ENCODE results near the gene TMEM89. TPM values are rescaled to one million over a fixed set of nuclear protein-coding genes. Genes with fewer than 3 reads are reported as not detected.

The TMEM89 gene
- total RNA-seq = not detected in 2 replicates

GRCh38 chr3:48621461-48621869 lies at the start of gene TMEM89:
TMEM89 (minus strand) TSS chr3:48621769; CDS start chr3:48621756, 13 bp downstream.
- no peak for DNase-seq (ENCODE audit: low read depth in 2 of 2)

GRCh38 chr3:48664929-48665328 lies 43.4 kb upstream of the TMEM89 start:
- no peak for DNase-seq (ENCODE audit: low read depth in 2 of 2)

- DNase-seq (ENCODE audit: low read depth in 2 of 2) = no peak
Observed at GRCh38 chr3:48664313-48664644, 42.7 kb upstream of the TMEM89 start.

DNA sequence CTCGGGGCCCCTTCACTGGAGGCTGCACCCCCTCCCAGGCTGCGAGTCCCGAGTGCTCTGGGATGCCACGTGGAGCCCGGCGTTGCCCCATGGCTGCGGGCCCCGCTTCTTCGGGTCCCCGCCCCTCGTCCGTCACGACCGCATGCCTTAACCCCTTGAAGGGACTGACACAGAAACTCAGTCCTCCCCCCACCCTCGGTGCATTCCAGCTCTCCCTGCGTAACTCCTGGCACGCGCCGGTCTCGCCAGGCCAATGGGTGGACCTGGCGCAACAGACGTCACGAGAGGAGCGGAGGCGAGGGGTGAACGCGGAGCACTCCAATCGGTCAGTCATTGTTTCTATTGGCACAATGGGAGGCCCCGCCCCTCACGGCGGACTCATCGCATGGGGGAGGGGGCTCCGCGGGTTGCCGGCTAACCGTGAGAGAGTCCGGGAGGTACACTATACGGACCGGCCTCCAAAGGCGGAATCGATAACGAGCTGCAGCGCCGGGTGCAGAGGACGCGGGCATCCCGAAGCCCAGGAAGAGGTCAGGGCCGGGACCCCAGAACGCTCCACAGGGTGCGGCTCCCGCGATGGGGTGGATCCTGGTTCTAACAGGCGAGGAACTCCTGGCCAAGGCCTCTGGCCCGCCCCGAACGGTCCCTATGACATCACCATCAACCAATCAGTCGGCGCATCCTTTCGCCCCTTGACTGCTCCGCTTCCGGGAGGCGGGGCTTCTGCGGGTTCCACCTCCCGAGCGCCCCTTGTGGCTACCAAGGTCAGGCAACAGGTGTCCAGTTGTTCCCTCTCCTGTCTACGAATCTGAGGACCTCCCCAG lies 42.1 kb upstream of the TMEM89 start:
- peak; percentile 97 for DNase-seq (ENCODE audit: low read depth in 2 of 2)

- DNase-seq (ENCODE audit: low read depth in 2 of 2) = peak; percentile 89 to 91
Observed at GRCh38 chr3:48662753-48663488, 41.4 kb upstream of the TMEM89 start, which contains the start of gene CELSR3. CELSR3 (minus strand) TSS chr3:48662886; CDS start chr3:48662634, 252 bp downstream.

DNA sequence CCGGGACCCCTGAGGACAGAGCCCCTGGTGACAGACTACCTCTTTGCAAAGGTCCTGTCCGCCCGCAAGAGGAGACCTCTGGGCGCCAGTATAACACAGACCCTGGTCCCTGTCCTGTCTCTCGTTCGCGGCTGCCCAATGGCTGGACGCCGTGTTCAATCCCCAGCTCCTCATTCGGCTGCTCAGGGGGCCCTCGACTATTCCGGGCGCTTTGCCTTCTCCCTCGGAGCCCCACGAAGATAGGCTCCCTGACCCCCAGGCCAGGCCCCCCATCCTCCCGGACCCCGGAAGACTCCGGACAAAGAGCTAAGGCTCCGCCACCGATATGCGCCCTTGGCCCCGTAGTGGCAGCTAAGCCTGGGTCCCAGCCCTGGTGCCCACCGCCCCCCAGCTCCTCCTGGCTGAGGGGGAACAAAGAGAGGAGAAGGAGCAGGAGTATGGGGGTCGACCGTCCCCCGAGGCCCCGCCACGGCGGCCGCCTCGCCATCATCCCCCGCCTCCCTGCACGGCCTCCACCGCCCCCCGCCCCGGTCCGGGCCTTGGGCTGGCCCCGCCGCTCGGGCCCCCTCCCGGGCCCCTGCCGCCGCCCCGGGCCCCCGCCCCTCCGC lies 40.7 kb upstream of the TMEM89 start:
- no peak for DNase-seq (ENCODE audit: low read depth in 2 of 2)

- peak; percentile 44 to 69 for DNase-seq (ENCODE audit: low read depth in 2 of 2)
Observed at GRCh38 chr3:48661501-48662144, 40.1 kb upstream of the TMEM89 start.

DNA sequence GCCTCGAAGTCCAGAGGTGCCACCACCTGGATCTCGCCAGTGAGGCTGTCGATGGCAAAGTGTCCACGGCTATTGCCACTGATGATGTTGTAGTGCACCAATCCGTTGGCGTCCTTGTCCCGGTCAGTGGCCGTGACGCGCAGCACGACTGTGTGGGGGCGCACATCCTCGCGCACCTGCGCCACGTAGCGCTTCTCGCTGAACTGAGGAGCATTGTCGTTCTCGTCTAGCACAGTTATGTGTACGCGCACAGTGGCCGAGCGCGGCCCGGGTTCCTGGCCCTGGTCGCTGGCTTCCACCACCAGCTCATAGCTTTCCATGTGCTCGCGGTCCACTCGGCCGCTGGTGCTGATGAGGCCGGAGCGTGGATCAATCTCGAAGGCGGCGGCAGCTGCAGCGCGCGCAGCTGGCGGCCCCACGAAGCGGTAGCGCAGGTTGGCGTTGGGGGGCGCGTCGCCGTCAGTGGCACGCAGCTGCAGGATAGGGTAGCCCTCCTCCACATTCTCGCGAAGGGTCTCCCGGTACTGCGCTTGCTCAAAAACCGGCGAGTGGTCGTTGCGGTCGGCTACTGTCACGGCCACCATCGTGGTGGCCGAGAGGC lies 39.3 kb upstream of the TMEM89 start:
- no peak for DNase-seq (ENCODE audit: low read depth in 2 of 2)

- peak in 1 of 2 donors; percentile 17 for DNase-seq (ENCODE audit: low read depth in 2 of 2)
Observed at GRCh38 chr3:48656841-48657281, 35.3 kb upstream of the TMEM89 start.

- peak; percentile 71 to 83 for DNase-seq (ENCODE audit: low read depth in 2 of 2)
Observed at GRCh38 chr3:48656061-48656840, 34.7 kb upstream of the TMEM89 start.

DNA sequence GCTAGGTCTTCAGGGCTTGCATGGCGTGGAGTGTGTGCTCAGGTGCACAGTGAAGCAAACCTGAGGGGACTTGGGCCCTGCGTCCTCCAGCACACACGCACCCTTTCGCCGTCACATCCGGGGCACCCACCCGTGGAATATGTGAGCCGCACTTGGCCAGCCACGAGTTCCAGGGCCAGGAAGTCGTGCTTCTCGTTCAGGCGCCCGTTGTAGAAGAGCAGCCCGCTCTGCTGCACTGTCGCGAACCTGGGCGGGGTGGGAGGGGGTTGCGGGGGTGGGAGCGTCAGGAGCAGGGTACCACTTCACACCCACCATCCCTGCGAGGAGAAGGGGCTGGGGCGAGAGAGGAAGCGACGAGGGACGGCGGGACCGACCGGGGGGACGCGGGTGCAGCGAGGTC lies 34.0 kb upstream of the TMEM89 start:
- no peak for DNase-seq (ENCODE audit: low read depth in 2 of 2)

DNA sequence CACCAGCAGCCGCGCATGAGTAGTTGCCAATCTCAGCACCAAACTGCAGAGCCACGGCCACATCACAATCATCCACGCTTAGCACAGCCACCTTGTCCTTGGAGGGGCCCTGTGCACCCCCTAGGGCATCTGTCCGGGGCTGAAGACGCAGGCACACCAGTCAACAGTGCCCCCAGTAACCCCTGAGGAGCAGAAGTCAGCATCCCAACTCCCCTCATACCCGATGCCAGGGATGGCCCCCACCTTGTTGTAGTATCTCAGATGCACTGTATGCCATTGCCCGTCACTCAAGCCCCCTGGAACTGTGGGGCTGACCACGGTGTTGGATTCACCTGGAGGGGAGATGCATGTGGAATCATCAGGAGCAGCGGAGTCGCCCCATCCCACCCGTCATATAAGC lies 33.5 kb upstream of the TMEM89 start:
- no peak for DNase-seq (ENCODE audit: low read depth in 2 of 2)

DNA sequence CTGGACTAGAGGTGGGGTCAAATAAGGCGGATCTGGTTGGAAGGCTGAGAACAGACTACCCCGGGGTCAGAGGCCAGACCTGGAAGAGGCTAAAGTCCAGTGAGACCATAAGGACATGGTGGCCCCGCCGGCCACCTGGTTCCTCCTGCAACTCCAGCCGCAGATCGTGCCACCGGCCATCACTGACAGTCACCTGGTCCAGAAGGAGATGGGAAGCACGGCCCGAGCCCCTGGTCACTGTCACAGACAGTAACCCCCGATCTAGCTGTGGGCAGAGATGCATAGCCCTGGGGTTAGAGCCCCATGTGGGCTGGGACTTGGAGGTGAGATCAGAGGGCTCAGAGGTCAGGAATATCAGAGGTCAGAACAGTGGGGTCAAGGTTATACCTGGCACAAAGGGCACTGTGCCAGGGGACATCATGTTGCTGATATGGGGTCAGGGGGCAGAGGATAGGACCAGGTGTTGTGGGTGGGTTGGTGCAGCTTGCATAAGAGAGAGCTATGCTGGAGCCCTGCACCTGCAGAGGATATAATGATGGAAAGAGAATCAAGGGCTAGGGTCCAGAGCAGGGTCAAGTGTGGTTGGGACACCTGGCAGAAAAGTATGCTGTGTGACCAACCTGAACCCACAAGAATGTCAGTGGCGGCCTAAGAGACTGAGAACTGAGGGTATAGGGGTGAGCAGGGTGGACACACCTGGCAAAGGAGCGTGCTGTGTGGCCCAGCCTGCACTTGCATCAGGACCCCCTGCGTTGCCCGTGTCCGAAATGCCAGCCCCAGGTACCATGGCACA lies 31.6 kb upstream of the TMEM89 start:
- DNase-seq (ENCODE audit: low read depth in 2 of 2) = no peak

DNA sequence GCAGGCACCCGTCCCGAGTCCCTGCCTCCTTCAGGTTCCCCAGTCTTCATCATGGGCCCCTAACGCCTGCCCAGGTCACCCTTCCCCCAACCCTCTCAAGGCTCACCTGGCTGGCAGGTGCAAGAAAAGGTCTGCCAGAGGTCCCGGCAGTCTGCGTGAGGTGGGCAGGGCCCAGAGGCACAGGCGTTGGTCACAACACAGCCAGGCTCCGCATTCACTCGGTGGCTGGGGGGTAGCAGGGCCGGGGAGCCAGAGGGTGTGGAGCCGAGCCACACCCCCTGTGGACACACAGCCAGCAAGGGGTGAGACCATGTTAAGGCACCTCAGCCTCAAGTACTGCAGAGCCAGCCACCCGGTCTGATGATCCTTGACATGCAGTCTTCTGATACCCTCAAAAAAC lies 30.2 kb upstream of the TMEM89 start:
- no peak for DNase-seq (ENCODE audit: low read depth in 2 of 2)

GRCh38 chr3:48650723-48651122 lies 29.2 kb upstream of the TMEM89 start:
- no peak for DNase-seq (ENCODE audit: low read depth in 2 of 2)

DNA sequence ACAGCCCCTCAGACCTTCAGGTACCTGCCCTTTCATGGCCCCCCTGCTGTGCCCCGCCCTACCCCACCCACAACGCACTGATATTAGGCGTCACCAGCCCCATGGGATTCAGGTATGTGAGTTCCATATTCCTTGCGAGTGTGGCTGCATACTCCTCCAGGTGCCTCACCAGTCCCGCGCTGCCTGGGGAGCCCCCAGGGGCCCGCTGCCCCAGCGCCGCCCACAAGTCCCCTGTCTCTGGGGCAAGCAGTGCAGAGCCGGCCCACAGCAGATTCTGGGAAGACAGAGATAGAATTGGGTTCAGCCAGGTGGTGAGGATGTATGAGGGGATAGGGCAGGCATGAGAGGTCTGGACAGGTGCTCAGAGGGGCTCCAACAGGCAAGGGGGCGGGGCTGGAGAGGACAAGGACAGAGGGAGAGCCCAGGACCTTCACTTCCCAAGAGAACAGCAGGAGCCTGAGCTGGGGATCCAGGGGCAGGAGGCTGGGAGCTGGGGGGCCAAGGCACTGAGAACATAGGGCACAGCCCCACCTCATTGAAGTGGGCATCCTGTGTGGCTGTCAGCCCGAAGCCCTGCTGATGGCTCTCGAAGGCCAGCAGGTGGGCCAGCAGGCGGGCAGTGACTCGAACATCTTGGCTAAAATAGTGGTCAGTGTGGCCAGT lies 26.8 kb upstream of the TMEM89 start:
- DNase-seq (ENCODE audit: low read depth in 2 of 2) = no peak

DNA sequence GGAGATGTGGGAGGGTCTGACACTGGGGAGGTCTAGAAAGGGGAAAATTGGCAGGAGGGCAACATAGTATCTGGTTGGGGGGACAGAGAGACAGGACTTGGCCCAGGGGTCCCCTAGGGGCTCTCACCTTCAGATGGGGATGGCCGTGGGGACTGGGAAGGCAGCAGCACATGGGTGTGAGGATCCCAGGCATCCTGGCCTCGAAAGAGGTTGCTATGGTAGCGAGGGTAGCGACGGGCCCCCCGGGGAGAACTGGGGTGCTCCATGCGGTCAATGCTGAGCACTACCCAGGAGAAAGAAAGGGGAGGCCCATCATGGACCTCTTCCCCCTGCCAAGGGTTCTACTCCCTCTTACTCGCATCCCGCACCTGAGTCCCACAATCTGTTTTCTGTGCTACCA lies 26.1 kb upstream of the TMEM89 start:
- no peak for DNase-seq (ENCODE audit: low read depth in 2 of 2)

GRCh38 chr3:48644898-48645760 lies 23.6 kb upstream of the TMEM89 start:
- DNase-seq (ENCODE audit: low read depth in 2 of 2) = no peak
